Panc1 (cell line): ENCODE measurements around the gene GPRIN1.
"Not testable (repeated sequence)": the region's sequence is repeated elsewhere in the genome, so short reads cannot be mapped to it uniquely, and the experiment has no call there.

Experiments
- POLR2AphosphoS5 ChIP-seq: IDR thresholded peaks from 2 replicates; pipeline ENCODE4 v1.6.1; 2012; ENCODE audit warnings: mild to moderate bottlenecking, low read depth, low read length, moderate library complexity
- REST ChIP-seq, 2 experiments: IDR thresholded peaks; 2 replicates each; pipeline ENCODE4 v1.6.1; 2011 to 2012; ENCODE audit warnings: low read depth in 2 of 2, control low read depth in 1 of 2, low read length in 1 of 2, mild to moderate bottlenecking in 1 of 2, moderate library complexity in 1 of 2; ENCODE audit not compliant: insufficient read depth in 1 of 2
- SIN3A ChIP-seq: IDR thresholded peaks from 2 replicates; pipeline ENCODE4 v1.6.1; 2012; ENCODE audit warnings: low read depth, mild to moderate bottlenecking, low read length, moderate library complexity, borderline replicate concordance; ENCODE audit not compliant: insufficient read depth
- TCF7L2 ChIP-seq: IDR thresholded peaks from 2 replicates; pipeline ENCODE4 v1.6.1; 2011; ENCODE audit warnings: mild to moderate bottlenecking, low read depth, low read length, inconsistent platforms
- TF ChIP-seq, protein P1 (sequence below): fragments of 450-650 bp; IDR thresholded peaks from 2 replicates; pipeline ENCODE4 v1.5.1; 2017; ENCODE audit warnings: mild to moderate bottlenecking

- not testable (repeated sequence) for TF ChIP-seq POLR2AphosphoS5; REST (IDR thresholded peaks at IDR 0.05; ENCODE audit: insufficient read depth in 1 of 2, low read depth in 2 of 2, low read length in 1 of 2); SIN3A; TCF7L2
- TF ChIP-seq, protein P1, sequence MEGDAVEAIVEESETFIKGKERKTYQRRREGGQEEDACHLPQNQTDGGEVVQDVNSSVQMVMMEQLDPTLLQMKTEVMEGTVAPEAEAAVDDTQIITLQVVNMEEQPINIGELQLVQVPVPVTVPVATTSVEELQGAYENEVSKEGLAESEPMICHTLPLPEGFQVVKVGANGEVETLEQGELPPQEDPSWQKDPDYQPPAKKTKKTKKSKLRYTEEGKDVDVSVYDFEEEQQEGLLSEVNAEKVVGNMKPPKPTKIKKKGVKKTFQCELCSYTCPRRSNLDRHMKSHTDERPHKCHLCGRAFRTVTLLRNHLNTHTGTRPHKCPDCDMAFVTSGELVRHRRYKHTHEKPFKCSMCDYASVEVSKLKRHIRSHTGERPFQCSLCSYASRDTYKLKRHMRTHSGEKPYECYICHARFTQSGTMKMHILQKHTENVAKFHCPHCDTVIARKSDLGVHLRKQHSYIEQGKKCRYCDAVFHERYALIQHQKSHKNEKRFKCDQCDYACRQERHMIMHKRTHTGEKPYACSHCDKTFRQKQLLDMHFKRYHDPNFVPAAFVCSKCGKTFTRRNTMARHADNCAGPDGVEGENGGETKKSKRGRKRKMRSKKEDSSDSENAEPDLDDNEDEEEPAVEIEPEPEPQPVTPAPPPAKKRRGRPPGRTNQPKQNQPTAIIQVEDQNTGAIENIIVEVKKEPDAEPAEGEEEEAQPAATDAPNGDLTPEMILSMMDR = not testable (repeated sequence)
Observed at GRCh38 chr5:176591667-176592066, 18.3 kb downstream of the GPRIN1 start.
